Thoracic aorta (tissue), 2 donors: Measurements from ENCODE around the gene CNTLN. TPM values are rescaled to one million over a fixed set of nuclear protein-coding genes. Genes with fewer than 3 reads are reported as not detected.
"Not testable (repeated sequence)": the region's sequence is repeated elsewhere in the genome, so short reads cannot be mapped to it uniquely, and the experiment has no call there.

Experiments used
- ATAC-seq: fragments of 150-250 bp; one replicate; pipeline ENCODE4 v1.8.0; 2017; ENCODE audit warnings: low read depth; ENCODE audit not compliant: insufficient number of reproducible peaks, low FRiP score
- DNase-seq: peaks from one replicate; pipeline ENCODE4 v3.0.0-alpha.2; 2020; ENCODE audit warnings: low spot score
- H3K27ac ChIP-seq, 2 donors: fragments of 200-600 bp; sonication (generic); 1 replicate in 1 of 2; 2 replicates in 1 of 2; pipeline ENCODE4 v1.5.1; 2016; ENCODE audit warnings: mild to moderate bottlenecking in 2 of 2, moderate library complexity in 2 of 2
- H3K27me3 ChIP-seq: fragments of 200-600 bp; sonication (generic); replicated peaks from 2 replicates; pipeline ENCODE4 v1.6.0; 2016; ENCODE audit warnings: mild to moderate bottlenecking; ENCODE audit not compliant: insufficient read depth
- H3K36me3 ChIP-seq: fragments of 200-600 bp; sonication (generic); one replicate; pipeline ENCODE4 v1.5.1; 2016
- H3K4me1 ChIP-seq, 2 donors: fragments of 200-600 bp; sonication (generic); 1 replicate in 1 of 2; 2 replicates in 1 of 2; pipeline versions ENCODE4 v1.5.1 to v1.6.0; 2016; ENCODE audit warnings: low read depth in 2 of 2, mild to moderate bottlenecking in 1 of 2; ENCODE audit not compliant: control insufficient read depth in 1 of 2
- H3K4me3 ChIP-seq: fragments of 200-600 bp; sonication (generic); 2 replicates; pipeline ENCODE4 v1.5.1; 2016; ENCODE audit warnings: mild to moderate bottlenecking
- H3K9me3 ChIP-seq: fragments of 200-600 bp; sonication (generic); 2 replicates; pipeline ENCODE4 v1.5.1; 2016
- total RNA-seq, 2 donors: library from RNA; depleted of rRNA; stranded (reverse); fragments of >200 nt; gene quantifications; one replicate each; pipeline versions ENCODE4 v1.1.0 to v1.2.3, GENCODE V29; 2016
- TF ChIP-seq, protein P1 (sequence below): fragments of 200-600 bp; sonication (generic); IDR thresholded peaks from one replicate; pipeline ENCODE4 v1.5.1; 2019; ENCODE audit warnings: antibody characterized with exemption

Gene CNTLN
- total RNA-seq, 2 donors from 2014 or later: 11.4 to 16.4 TPM

DNA sequence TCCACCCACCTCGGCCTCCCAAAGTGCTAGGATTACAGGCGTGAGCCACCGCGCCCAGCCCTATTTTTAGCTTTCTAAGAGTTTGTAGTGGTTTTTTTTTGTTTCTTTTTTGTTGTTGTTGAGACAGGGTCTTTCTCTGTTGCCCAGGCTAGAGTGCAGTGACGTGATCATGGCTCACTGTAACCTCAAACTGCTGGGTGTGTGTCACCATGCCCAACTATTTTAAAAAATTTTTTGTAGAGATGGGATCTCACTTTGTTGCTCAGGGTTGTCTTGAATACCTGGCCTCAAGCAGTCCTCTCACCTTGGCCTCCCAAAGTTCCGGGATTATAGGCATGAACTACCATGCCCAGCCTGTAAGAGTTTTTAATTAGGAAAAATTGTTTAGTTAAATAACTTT, 298.7 kb downstream of the CNTLN start:
- Histone ChIP-seq H3K4me1 (no peaks in the 10 kb centered on the region), H3K36me3 (no peaks in the 10 kb centered on the region), H3K27me3 (no peaks in the 10 kb centered on the region), H3K4me3 (no peak overlapping the region), H3K9me3 (no peaks in the 10 kb centered on the region), H3K27ac (no peak overlapping the region)
- ATAC-seq (no peak), DNase-seq (no peak)
- TF ChIP-seq, protein P1, sequence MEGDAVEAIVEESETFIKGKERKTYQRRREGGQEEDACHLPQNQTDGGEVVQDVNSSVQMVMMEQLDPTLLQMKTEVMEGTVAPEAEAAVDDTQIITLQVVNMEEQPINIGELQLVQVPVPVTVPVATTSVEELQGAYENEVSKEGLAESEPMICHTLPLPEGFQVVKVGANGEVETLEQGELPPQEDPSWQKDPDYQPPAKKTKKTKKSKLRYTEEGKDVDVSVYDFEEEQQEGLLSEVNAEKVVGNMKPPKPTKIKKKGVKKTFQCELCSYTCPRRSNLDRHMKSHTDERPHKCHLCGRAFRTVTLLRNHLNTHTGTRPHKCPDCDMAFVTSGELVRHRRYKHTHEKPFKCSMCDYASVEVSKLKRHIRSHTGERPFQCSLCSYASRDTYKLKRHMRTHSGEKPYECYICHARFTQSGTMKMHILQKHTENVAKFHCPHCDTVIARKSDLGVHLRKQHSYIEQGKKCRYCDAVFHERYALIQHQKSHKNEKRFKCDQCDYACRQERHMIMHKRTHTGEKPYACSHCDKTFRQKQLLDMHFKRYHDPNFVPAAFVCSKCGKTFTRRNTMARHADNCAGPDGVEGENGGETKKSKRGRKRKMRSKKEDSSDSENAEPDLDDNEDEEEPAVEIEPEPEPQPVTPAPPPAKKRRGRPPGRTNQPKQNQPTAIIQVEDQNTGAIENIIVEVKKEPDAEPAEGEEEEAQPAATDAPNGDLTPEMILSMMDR: no peak

DNA sequence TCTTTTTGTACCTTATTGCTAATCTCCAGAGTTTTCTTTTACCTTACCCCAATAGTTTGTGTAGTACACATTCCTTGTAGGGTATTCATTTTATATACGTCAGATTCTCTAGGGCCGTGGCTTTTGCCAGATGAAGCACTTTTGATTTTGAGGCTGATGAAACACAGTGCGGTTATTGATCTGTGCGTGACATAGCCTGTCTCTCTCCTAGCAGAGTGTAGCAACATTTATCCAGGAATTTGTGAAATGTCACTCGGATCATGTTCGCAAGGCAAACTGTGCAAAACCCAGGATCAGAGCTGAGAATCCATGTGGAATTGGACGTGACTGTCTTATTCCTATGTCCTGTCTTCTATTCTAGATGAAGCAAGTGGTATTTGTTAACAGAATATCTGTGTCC, 302.0 kb downstream of the CNTLN start:
- Histone ChIP-seq H3K36me3 (no peaks in the 10 kb centered on the region), H3K4me1 (no peaks in the 10 kb centered on the region), H3K27ac (no peak overlapping the region), H3K4me3 (no peak overlapping the region), H3K27me3 (no peaks in the 10 kb centered on the region), H3K9me3 (peaks cover 6% of the 10 kb centered on the region)
- TF ChIP-seq, protein P1: no peak
- ATAC-seq: no peak
- no peak for DNase-seq

DNA sequence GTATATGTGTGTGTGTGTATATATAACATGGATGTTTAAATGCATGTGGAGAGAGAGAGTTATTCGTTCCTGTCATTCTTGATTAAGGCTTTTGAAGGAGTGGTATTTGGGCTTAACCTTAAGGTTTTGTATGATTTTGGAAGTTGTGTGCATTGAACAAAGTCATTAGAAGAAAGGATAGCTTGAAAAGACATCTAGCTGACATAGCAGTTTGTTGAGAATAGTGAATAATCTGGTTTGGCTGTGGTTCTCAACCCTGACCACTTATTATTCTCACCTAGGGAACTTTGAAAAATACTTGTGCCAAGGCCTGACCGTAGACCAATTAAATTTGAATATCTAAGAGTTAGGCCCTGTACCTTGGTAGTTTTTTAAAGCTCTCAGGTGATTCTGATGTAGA, 303.0 kb downstream of the CNTLN start:
- ATAC-seq: no peak
- H3K4me1 ChIP-seq: no peaks in the 10 kb centered on the region
- H3K36me3 ChIP-seq: no peaks in the 10 kb centered on the region
- H3K27me3 ChIP-seq: no peaks in the 10 kb centered on the region
- no peak overlapping the region for H3K4me3 ChIP-seq
- TF ChIP-seq, protein P1: no peak
- DNase-seq: no peak
- H3K9me3 ChIP-seq: peaks cover 6% of the 10 kb centered on the region
- no peak overlapping the region for H3K27ac ChIP-seq

DNA sequence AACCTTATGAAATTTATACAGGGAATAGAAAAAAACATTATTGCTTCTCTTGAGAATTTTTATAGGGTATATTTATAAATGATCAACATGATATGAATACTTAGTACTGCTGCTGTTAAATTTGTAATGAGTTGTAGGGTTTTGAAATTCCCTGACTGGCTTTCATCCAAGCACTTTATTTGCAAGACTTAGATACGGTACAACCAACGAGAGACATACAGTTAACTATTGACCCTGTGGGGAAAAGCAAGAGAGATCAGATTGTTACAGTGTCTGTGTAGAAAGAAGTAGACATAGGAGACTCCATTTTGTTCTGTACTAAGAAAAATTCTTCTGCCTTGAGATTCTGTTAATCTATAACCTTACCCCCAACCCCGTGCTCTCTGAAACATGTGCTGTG, 310.3 kb downstream of the CNTLN start:
- H3K27ac ChIP-seq, DNase-seq, H3K9me3 ChIP-seq, H3K36me3 ChIP-seq, H3K4me1 ChIP-seq, H3K4me3 ChIP-seq, ATAC-seq, H3K27me3 ChIP-seq: not testable (repeated sequence)

DNA sequence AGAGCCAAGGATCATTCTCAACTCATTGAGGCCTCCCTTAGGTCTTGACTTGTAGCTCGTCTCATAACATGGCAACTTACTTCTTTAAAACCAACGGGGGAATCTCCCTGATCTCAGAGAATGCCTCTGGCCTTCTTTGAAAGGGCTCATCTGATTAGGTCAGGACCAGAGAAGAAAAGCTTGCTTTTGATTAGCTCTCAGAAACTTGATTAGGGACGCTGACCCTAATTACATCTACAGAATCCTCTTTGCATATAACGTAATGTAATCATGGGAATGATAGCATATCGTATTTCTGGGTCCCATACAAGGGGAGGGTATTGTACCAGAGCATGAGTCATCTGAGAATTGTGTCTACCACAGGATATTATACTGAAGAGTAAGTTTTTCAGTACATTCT, 318.9 kb downstream of the CNTLN start:
- Histone ChIP-seq H3K9me3 (no peaks in the 10 kb centered on the region), H3K36me3 (no peaks in the 10 kb centered on the region), H3K27me3 (no peaks in the 10 kb centered on the region), H3K4me3 (no peak overlapping the region), H3K4me1 (no peaks in the 10 kb centered on the region), H3K27ac (no peak overlapping the region)
- DNase-seq (no peak), ATAC-seq (no peak)
- TF ChIP-seq, protein P1: no peak

DNA sequence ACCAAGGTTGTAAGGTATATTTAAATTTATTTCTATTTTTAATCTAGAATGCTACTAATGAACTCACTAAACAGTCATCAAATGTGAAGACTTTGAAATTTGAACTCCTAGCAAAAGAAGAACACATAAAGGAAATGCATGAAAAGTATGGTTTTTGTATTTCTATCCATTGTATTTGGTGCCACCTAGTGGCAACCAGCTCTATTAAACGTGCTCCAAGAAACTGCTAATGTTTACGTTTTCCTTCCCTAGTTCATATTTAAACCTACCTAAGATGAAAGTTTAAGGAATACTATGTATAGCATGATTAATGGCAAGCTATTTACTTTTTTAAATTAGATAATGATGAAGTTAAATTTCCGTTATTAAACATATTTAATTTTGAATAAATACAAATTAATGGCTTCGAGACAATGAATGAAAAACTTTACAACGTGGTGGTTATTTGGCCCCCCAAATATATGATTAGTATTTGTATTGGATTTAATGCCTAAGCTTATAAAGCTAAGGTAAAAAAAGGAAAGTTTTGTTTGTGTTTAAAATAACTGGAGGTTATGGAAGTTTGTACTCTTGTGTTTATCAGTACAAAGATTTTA, 328.1 kb downstream of the CNTLN start:
- ATAC-seq (no peak), DNase-seq (no peak)
- Histone ChIP-seq H3K9me3 (no peaks in the 10 kb centered on the region), H3K36me3 (no peaks in the 10 kb centered on the region), H3K27ac (no peak overlapping the region), H3K4me1 (no peaks in the 10 kb centered on the region), H3K27me3 (no peaks in the 10 kb centered on the region), H3K4me3 (no peak overlapping the region)
- TF ChIP-seq, protein P1: peak; percentile 62
